ENCODE results near the gene PPP1R1C.

GRCh38 chr2:182142062-182142461, 156.4 kb downstream of the PPP1R1C start:
- TF ChIP-seq CTCF (IDR thresholded peaks at IDR 0.05) (no peak), POLR2AphosphoS5 (IDR thresholded peaks at IDR 0.05) (no peak), POLR2A (IDR thresholded peaks at IDR 0.05) (no peak)

All from prostate gland (tissue), 2 donors.